Liver (tissue), 3 donors: ENCODE measurements around the gene STT3B.

Experiments used
- CTCF ChIP-seq: fragments of 150-350 bp; IDR thresholded peaks from 2 replicates; pipeline ENCODE4 v1.5.1; 2017; ENCODE audit warnings: improper control_type of control experiment, low read depth, low read length; ENCODE audit not compliant: missing input control
- JUND ChIP-seq, 2 donors: IDR thresholded peaks; 2 replicates each; pipeline ENCODE4 v1.6.1; 2016; ENCODE audit warnings: antibody characterized with exemption in 2 of 2
- NR2F2 ChIP-seq: IDR thresholded peaks from 2 replicates; pipeline ENCODE4 v1.6.1; 2016; ENCODE audit warnings: antibody characterized with exemption
- SP1 ChIP-seq: IDR thresholded peaks from 2 replicates; pipeline ENCODE4 v1.6.1; 2018; ENCODE audit warnings: antibody characterized with exemption, mild to moderate bottlenecking
- TAF1 ChIP-seq: conservative IDR thresholded peaks from 2 replicates; pipeline ENCODE4 v1.6.1; 2016; ENCODE audit warnings: antibody characterized with exemption, mild to moderate bottlenecking
- donor health status: healthy.
- donor health status: healthy.

- TF ChIP-seq TAF1 (no peak), CTCF (no peak), SP1 (no peak), NR2F2 (no peak), JUND (IDR thresholded peaks at IDR 0.05) (no peak)
These were observed 42.2 kb upstream of the STT3B start for GRCh38 chr3:31490502-31490901.
